Nucleus accumbens (tissue), 56 donors: ENCODE data around the gene OR4C11.

ENCODE experiments used
- DNase-seq, 56 donors: peaks; one replicate each; lab custom pipeline; 2025; lab: John Stamatoyannopoulos, UW

OR4C11 gene

GRCh38 chr11:55607545-55607944, at the start of gene OR4C11:
Gene OR4C11 (minus strand): TSS chr11:55607645. CDS start chr11:55604373, 3,272 bp downstream.
- DNase-seq = no peak

- no peak for DNase-seq
These were observed 47.7 kb upstream of the OR4C11 start for GRCh38 chr11:55655096-55655495.

- DNase-seq = no peak
These were observed 45.1 kb upstream of the OR4C11 start for GRCh38 chr11:55652560-55652959.

GRCh38 chr11:55648027-55648426, 40.6 kb upstream of the OR4C11 start, which contains the start of gene OR4S2:
Gene OR4S2 (plus strand): TSS chr11:55648327. CDS start chr11:55650904, 2,577 bp downstream.
- DNase-seq = no peak

GRCh38 chr11:55634813-55635212, 27.4 kb upstream of the OR4C11 start, which contains the start of gene OR4P4:
Gene OR4P4 (plus strand): TSS chr11:55635113.
- no peak for DNase-seq

GRCh38 chr11:55624531-55624930, 17.1 kb upstream of the OR4C11 start:
- no peak for DNase-seq

GRCh38 chr11:55572548-55572947, 34.9 kb downstream of the OR4C11 start:
- DNase-seq = no peak

- no peak for DNase-seq
These were observed 35.6 kb downstream of the OR4C11 start, which contains the start of gene OR4C16 for GRCh38 chr11:55571828-55572227. Gene OR4C16 (plus strand): TSS chr11:55572128. CDS start chr11:55572128, 0 bp downstream.

GRCh38 chr11:55554169-55554568, 53.3 kb downstream of the OR4C11 start, which contains the start of gene OR4C15:
Gene OR4C15 (plus strand): TSS chr11:55554469. CDS start chr11:55554469, 0 bp downstream.
- no peak for DNase-seq
